Upper lobe of right lung (tissue), 1 donor: Measurements from ENCODE around the gene CD4. TPM values are rescaled to one million over a fixed set of nuclear protein-coding genes. Genes with fewer than 3 reads are reported as not detected.

Source experiments
- ATAC-seq: fragments of 200-7000 bp; cut with Tn5 transposase; one replicate; pipeline ENCODE4 v1.9.1; 2020; ENCODE audit warnings: mild to moderate bottlenecking, moderate library complexity
- DNase-seq: peaks from one replicate; pipeline ENCODE4 v3.0.0-alpha.2; 2020
- H3K27ac ChIP-seq: fragments of 200-600 bp; one replicate; pipeline ENCODE4 v1.8.0; 2022
- H3K27me3 ChIP-seq: fragments of 200-600 bp; one replicate; pipeline ENCODE4 v1.8.0; 2022; ENCODE audit warnings: mild to moderate bottlenecking
- H3K36me3 ChIP-seq: fragments of 200-600 bp; one replicate; pipeline ENCODE4 v1.8.0; 2022
- H3K4me1 ChIP-seq: fragments of 200-600 bp; one replicate; pipeline ENCODE4 v1.8.0; 2022
- H3K4me3 ChIP-seq: fragments of 200-600 bp; one replicate; pipeline ENCODE4 v1.8.0; 2022; ENCODE audit warnings: mild to moderate bottlenecking
- H3K9me3 ChIP-seq: fragments of 200-600 bp; one replicate; pipeline ENCODE4 v1.8.0; 2022
- intact Hi-C: fragments of 100-400 bp; cut with DNase I; formaldehyde crosslinking; loops from one replicate; pipeline ENCODE4 v1.11.0; 2022
- total RNA-seq: library from RNA; stranded (reverse); fragmentation: NEBNext Ultra II Directional; extraction: Animal tissue kit (Norgen Biotek cat#: 25700); gene quantifications from one replicate; pipeline ENCODE4 v1.2.1, GENCODE V29; 2021
- TF ChIP-seq, protein P1 (sequence below): fragments of 200-600 bp; IDR thresholded peaks from one replicate; pipeline ENCODE4 v1.8.0; 2022; ENCODE audit warnings: antibody characterized with exemption
- donor health status: DM: no; HTN: yes; CAD: no; lungs with severe emphysema.

Gene CD4
- total RNA-seq, 1 donor from 2014 or later, result 67.6 TPM

DNA sequence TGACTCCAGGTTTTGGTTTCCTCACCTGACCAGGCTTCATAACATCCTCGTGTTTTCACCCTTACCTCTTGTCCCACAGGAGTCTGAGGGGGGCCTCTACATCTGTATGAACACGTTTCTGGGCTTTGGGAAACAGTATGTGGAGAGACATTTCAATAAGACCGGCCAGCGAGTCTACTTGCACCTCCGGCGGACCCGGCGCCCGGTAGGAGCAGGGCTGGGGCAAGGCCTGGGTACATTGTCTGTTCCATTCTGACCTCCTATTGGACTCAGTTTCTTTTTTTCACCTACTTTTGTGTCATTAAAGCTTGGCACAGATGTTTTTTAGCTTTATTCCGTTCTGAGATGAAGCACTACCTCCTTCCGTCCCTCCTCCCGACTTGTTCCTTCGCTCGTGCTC, 66.0 kb downstream of the CD4 start:
- H3K27ac ChIP-seq, result no peak overlapping the region
- peaks cover 56% of the 10 kb centered on the region for H3K36me3 ChIP-seq
- no peaks in the 10 kb centered on the region for H3K9me3 ChIP-seq
- TF ChIP-seq, protein P1, sequence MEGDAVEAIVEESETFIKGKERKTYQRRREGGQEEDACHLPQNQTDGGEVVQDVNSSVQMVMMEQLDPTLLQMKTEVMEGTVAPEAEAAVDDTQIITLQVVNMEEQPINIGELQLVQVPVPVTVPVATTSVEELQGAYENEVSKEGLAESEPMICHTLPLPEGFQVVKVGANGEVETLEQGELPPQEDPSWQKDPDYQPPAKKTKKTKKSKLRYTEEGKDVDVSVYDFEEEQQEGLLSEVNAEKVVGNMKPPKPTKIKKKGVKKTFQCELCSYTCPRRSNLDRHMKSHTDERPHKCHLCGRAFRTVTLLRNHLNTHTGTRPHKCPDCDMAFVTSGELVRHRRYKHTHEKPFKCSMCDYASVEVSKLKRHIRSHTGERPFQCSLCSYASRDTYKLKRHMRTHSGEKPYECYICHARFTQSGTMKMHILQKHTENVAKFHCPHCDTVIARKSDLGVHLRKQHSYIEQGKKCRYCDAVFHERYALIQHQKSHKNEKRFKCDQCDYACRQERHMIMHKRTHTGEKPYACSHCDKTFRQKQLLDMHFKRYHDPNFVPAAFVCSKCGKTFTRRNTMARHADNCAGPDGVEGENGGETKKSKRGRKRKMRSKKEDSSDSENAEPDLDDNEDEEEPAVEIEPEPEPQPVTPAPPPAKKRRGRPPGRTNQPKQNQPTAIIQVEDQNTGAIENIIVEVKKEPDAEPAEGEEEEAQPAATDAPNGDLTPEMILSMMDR, result no peak
- no peak overlapping the region for H3K4me3 ChIP-seq
- ATAC-seq, result no peak
- peaks cover 9% of the 10 kb centered on the region for H3K4me1 ChIP-seq
- DNase-seq, result no peak
- intact Hi-C loops, result no loop called here
- no peaks in the 10 kb centered on the region for H3K27me3 ChIP-seq

DNA sequence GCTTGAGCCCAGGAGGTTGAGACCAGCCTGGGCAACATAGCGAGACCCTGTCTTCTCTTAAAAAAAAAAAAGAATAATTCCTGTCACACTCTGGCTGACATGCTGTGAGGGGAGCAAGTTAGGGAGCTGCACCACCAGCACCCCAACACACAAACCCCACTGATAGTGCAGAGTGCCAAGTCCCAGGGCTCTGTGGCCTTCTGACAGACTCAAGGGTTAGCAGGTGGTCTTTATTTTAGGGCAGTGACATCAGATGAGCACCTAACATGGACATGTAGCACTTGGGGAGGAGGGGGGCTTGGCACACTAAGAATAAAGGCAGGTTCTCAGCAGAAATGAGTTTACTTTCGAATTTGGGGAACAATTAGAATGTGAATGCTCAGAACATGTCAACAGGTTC, 69.5 kb downstream of the CD4 start:
- no peaks in the 10 kb centered on the region for H3K9me3 ChIP-seq
- no peak overlapping the region for H3K4me3 ChIP-seq
- DNase-seq (no peak), ATAC-seq (no peak)
- no peaks in the 10 kb centered on the region for H3K4me1 ChIP-seq
- no peaks in the 10 kb centered on the region for H3K27me3 ChIP-seq
- intact Hi-C loops, result no loop called here
- TF ChIP-seq, protein P1, result no peak
- H3K36me3 ChIP-seq, result peaks cover 90% of the 10 kb centered on the region
- H3K27ac ChIP-seq, result no peak overlapping the region

DNA sequence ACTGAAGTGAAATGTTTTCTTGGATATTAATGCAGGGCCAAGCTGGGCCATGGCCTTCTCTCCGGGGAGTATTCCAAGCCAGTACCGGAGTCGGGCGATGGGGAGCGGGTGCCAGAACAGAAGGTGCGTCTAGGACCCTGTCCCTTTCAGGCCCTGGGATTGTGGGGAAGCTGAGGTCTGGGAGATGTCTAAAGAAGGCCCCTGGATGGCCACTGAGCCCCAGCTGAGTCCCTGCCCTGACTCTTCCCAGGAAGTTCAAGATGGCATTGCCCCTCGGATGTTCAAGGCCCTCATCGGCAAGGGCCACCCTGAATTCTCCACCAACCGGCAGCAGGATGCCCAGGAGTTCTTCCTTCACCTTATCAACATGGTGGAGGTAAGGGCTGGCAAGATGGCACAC, 70.8 kb downstream of the CD4 start:
- ATAC-seq (no peak), DNase-seq (no peak)
- H3K4me1 ChIP-seq, result no peaks in the 10 kb centered on the region
- TF ChIP-seq, protein P1, result no peak
- H3K4me3 ChIP-seq, result no peak overlapping the region
- no peaks in the 10 kb centered on the region for H3K27me3 ChIP-seq
- intact Hi-C loops, result no loop called here
- H3K27ac ChIP-seq, result no peak overlapping the region
- no peaks in the 10 kb centered on the region for H3K9me3 ChIP-seq
- H3K36me3 ChIP-seq, result peaks cover 96% of the 10 kb centered on the region

DNA sequence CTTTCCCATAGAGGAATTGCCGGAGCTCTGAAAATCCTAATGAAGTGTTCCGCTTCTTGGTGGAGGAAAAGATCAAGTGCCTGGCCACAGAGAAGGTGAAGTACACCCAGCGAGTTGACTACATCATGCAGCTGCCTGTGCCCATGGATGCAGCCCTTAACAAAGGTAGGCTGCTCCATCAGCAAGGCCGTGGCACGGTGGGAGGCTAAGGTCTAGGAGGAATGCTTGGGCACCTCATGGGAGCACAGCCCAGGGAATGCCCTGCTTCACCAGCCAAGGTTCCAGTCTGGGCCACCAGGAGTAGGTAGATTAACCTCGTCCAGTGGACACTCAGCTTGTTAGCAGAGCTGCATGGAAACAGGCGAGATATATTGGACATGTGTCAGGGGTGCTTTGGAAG, 71.6 kb downstream of the CD4 start:
- no peak for ATAC-seq

DNA sequence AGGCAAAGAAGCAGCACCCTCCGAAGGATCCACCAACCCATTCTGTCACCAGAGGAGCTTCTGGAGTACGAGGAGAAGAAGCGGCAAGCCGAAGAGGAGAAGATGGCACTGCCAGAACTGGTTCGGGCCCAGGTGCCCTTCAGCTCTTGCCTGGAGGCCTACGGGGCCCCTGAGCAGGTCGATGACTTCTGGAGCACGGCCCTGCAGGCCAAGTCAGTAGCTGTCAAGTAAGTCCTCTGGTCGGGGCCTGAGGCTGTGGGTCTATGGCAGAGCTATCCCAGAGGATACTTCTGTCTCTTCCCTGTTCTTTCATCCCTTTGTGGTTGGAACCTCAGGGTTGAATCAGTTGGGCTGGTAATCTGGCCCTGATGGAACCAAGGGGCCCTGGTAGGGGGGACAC, 72.1 kb downstream of the CD4 start:
- no peaks in the 10 kb centered on the region for H3K4me1 ChIP-seq
- intact Hi-C loops, result no loop called here
- H3K27ac ChIP-seq, result no peak overlapping the region
- DNase-seq, result no peak
- no peak overlapping the region for H3K4me3 ChIP-seq
- TF ChIP-seq, protein P1, result no peak
- no peaks in the 10 kb centered on the region for H3K9me3 ChIP-seq
- peaks cover 85% of the 10 kb centered on the region for H3K36me3 ChIP-seq
- no peaks in the 10 kb centered on the region for H3K27me3 ChIP-seq
- no peak for ATAC-seq

More for the DNA sequence above, 71.6 kb downstream of the CD4 start:
- TF ChIP-seq, protein P1, result no peak
- no peak for DNase-seq
- Histone ChIP-seq H3K36me3 (peaks cover 90% of the 10 kb centered on the region), H3K9me3 (no peaks in the 10 kb centered on the region), H3K27me3 (no peaks in the 10 kb centered on the region), H3K4me3 (no peak overlapping the region), H3K4me1 (no peaks in the 10 kb centered on the region), H3K27ac (no peak overlapping the region)
- intact Hi-C loops, result no loop called here

DNA sequence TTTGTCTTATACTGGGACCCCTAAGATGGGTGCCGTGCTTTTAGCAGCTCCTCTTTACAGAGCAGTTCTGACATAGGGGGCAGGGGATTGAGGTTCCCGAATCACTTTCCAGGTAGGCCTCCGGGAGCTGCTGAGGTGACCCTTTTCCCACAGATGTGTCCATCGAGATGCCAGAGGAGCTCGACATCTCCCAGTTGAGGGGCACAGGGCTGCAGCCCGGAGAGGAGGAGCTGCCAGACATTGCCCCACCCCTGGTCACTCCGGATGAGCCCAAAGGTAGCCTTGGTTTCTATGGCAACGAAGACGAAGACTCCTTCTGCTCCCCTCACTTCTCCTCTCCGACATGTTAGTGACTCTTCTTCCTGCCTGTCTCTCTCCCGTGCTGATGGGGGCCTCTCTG, 73.7 kb downstream of the CD4 start:
- Histone ChIP-seq H3K9me3 (no peaks in the 10 kb centered on the region), H3K36me3 (peaks cover 69% of the 10 kb centered on the region), H3K27ac (no peak overlapping the region), H3K27me3 (no peaks in the 10 kb centered on the region), H3K4me3 (no peak overlapping the region), H3K4me1 (peaks cover 4% of the 10 kb centered on the region)
- DNase-seq, result no peak
- intact Hi-C loops, result no loop called here
- TF ChIP-seq, protein P1, result no peak
- ATAC-seq, result no peak
